Endodermal cell (in vitro differentiated cells): ENCODE results near the gene PCGF5. TPM values are rescaled to one million over a fixed set of nuclear protein-coding genes. Genes with fewer than 3 reads are reported as not detected.
"Not testable (repeated sequence)": the region's sequence is repeated elsewhere in the genome, so short reads cannot be mapped to it uniquely, and the experiment has no call there.

Source experiments
- DNase-seq: peaks from one replicate; pipeline ENCODE4 v3.0.0-alpha.2; 2017
- H3K27ac ChIP-seq: 2 replicates; pipeline ENCODE4 v1.5.1; 2013; ENCODE audit warnings: mild to moderate bottlenecking, low read depth, low read length, moderate library complexity
- H3K27me3 ChIP-seq: 2 replicates; pipeline ENCODE4 v1.6.1; 2013; ENCODE audit warnings: mild to moderate bottlenecking, low read length, moderate library complexity; ENCODE audit not compliant: insufficient read depth, control insufficient read depth, poor library complexity, severe bottlenecking
- H3K36me3 ChIP-seq: 2 replicates; pipeline ENCODE4 v1.7.0; 2013; ENCODE audit warnings: mild to moderate bottlenecking, low read length, moderate library complexity; ENCODE audit not compliant: control insufficient read depth, insufficient read depth
- H3K4me1 ChIP-seq: one replicate; pipeline ENCODE4 v1.7.0; 2013; ENCODE audit warnings: low read length; ENCODE audit not compliant: control insufficient read depth, insufficient read depth
- H3K4me3 ChIP-seq: 2 replicates; pipeline ENCODE4 v1.5.1; 2013; ENCODE audit warnings: mild to moderate bottlenecking, low read length, moderate library complexity
- H3K9ac ChIP-seq: 2 replicates; pipeline ENCODE4 v1.6.1; 2013; ENCODE audit warnings: mild to moderate bottlenecking, low read length, moderate library complexity; ENCODE audit not compliant: poor library complexity, severe bottlenecking; ENCODE audit errors: extremely low read depth
- H3K9me3 ChIP-seq: 2 replicates; pipeline ENCODE4 v1.6.1; 2013; ENCODE audit warnings: mild to moderate bottlenecking, low read length, moderate library complexity; ENCODE audit not compliant: control insufficient read depth
- H3K27ac Mint-ChIP-seq: 2 replicates; pipeline ENCODE4 v1.8.0; 2020; ENCODE audit warnings: mixed read lengths
- H3K27me3 Mint-ChIP-seq: 2 replicates; pipeline ENCODE4 v1.8.0; 2021; ENCODE audit warnings: mild to moderate bottlenecking, mixed read lengths; ENCODE audit not compliant: insufficient read depth
- H3K36me3 Mint-ChIP-seq: 2 replicates; pipeline ENCODE4 v1.8.0; 2020; ENCODE audit warnings: low read depth, mixed read lengths
- H3K4me1 Mint-ChIP-seq: 2 replicates; pipeline ENCODE4 v1.8.0; 2020; ENCODE audit warnings: mixed read lengths
- H3K4me3 Mint-ChIP-seq: 2 replicates; pipeline ENCODE4 v1.8.0; 2020; ENCODE audit warnings: mild to moderate bottlenecking, moderate library complexity, mixed read lengths
- H3K9me3 Mint-ChIP-seq: 2 replicates; pipeline ENCODE4 v1.8.0; 2020; ENCODE audit warnings: mild to moderate bottlenecking, mixed read lengths
- CTCF ChIP-seq: fragments of 200-600 bp; sonication (generic); conservative IDR thresholded peaks from 2 replicates; pipeline ENCODE4 v1.5.0; 2021; ENCODE audit warnings: antibody characterized with exemption, mild to moderate bottlenecking
- WGBS, 2 experiments: methylation state at CpG; one replicate each; pipeline versions ENCODE4 v1.1.5 to v1.1.7; 2013; ENCODE audit warnings: missing lambda C conversion rate in 2 of 2, mixed read lengths in 1 of 2; ENCODE audit not compliant: insufficient coverage in 1 of 2, insufficient read length in 1 of 2; 5-methylcytosine and 5-hydroxymethylcytosine counted together
- total RNA-seq, 2 donors: library from RNA; stranded (reverse); fragmentation: NEBNext Ultra II Directional in 1 of 2; extraction: Animal tissue kit (Norgen Biotek cat#: 25700) in 1 of 2; gene quantifications; 2 replicates in 1 of 2; 3 replicates in 1 of 2; pipeline ENCODE4 v1.2.1, GENCODE V29; 2021

PCGF5 gene
- total RNA-seq, 2 donors from 2014 or later: 6.8 to 9.2 TPM

- Mint-ChIP-seq H3K4me3 (no peak overlapping the region), H3K27ac (no peak overlapping the region), H3K36me3 (no peaks in the 10 kb centered on the region), H3K9me3 (peaks cover 17% of the 10 kb centered on the region), H3K27me3 (no peaks in the 10 kb centered on the region), H3K4me1 (peaks cover 2% of the 10 kb centered on the region)
- Histone ChIP-seq H3K4me3 (no peak overlapping the region), H3K9ac (no peak overlapping the region), H3K36me3 (no peaks in the 10 kb centered on the region), H3K27me3 (no peaks in the 10 kb centered on the region), H3K4me1 (no peaks in the 10 kb centered on the region), H3K27ac (no peak overlapping the region), H3K9me3 (no peaks in the 10 kb centered on the region)
- no peak for DNase-seq
- WGBS, 2 experiments: 88% methylated on average over 1 to 2 of the region's 4 CpGs
- no peak for TF ChIP-seq CTCF
Measured at GRCh38 chr10:91319336-91319735, 98.9 kb downstream of the PCGF5 start.

DNA sequence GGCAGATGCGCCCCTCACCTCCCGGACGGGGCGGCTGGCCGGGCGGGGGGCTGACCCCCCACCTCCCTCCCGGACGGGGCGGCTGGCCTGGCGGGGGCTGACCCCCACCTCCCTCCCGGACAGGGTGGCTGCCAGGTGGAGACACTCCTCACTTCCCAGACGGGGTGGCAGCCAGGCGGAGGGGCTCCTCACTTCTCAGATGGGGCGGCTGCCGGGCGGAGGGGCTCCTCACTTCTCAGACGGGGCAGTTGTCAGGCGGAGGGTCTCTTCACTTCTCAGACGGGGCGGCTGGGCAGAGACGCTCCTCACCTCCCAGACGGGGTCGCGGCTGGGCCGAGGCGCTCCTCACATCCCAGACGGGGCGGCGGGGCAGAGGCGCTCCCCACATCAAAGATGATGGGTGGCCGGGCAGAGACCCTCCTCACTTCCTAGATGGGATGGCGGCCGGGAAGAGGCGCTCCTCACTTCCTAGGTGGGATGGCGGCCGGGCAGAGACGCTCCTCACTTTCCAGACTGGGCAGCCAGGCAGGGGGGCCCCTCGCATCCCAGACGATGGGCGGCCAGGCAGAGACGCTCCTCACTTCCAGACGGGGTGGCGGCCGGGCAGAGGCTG lies 102.9 kb downstream of the PCGF5 start:
- not testable (repeated sequence) for H3K27ac Mint-ChIP-seq, H3K4me3 ChIP-seq, H3K27me3 Mint-ChIP-seq, H3K4me1 Mint-ChIP-seq, DNase-seq, H3K9ac ChIP-seq, H3K9me3 ChIP-seq, H3K27me3 ChIP-seq, H3K4me1 ChIP-seq, H3K36me3 Mint-ChIP-seq, H3K27ac ChIP-seq, H3K36me3 ChIP-seq, H3K4me3 Mint-ChIP-seq
- H3K9me3 Mint-ChIP-seq: peaks cover 38% of the 10 kb centered on the region
- WGBS, 2 experiments: 95 to 100% methylated on average over 3 to 35 of the region's 44 CpGs

- H3K27ac Mint-ChIP-seq: no peak overlapping the region
- no peak for DNase-seq
- Histone ChIP-seq H3K4me3 (no peak overlapping the region), H3K27ac (no peak overlapping the region), H3K27me3 (no peaks in the 10 kb centered on the region), H3K9ac (no peak overlapping the region), H3K36me3 (no peaks in the 10 kb centered on the region), H3K9me3 (peaks cover 12% of the 10 kb centered on the region), H3K4me1 (no peaks in the 10 kb centered on the region)
- no peak overlapping the region for H3K4me3 Mint-ChIP-seq
- H3K4me1 Mint-ChIP-seq: no peaks in the 10 kb centered on the region
- TF ChIP-seq CTCF: no peak
- WGBS, 2 experiments: 86 to 94% methylated on average over 2 to 4 of the region's 4 CpGs
- peaks cover 3% of the 10 kb centered on the region for H3K27me3 Mint-ChIP-seq
- peaks cover 50% of the 10 kb centered on the region for H3K9me3 Mint-ChIP-seq
- no peaks in the 10 kb centered on the region for H3K36me3 Mint-ChIP-seq
Measured at GRCh38 chr10:91328320-91328984, 108.0 kb downstream of the PCGF5 start.

Other genes with a start within 250 kb of the PCGF5 start
- gene HECTD2, start 189.7 kb downstream of the PCGF5 start, total RNA-seq: 10 to 100 TPM in 1 of 2 donors, 1 to 10 TPM in 1; 8.8 to 13.4 TPM